ENCODE data around the gene PCBP3.
"Not testable (repeated sequence)": the region's sequence is repeated elsewhere in the genome, so short reads cannot be mapped to it uniquely, and the experiment has no call there.

PCBP3 gene

DNA sequence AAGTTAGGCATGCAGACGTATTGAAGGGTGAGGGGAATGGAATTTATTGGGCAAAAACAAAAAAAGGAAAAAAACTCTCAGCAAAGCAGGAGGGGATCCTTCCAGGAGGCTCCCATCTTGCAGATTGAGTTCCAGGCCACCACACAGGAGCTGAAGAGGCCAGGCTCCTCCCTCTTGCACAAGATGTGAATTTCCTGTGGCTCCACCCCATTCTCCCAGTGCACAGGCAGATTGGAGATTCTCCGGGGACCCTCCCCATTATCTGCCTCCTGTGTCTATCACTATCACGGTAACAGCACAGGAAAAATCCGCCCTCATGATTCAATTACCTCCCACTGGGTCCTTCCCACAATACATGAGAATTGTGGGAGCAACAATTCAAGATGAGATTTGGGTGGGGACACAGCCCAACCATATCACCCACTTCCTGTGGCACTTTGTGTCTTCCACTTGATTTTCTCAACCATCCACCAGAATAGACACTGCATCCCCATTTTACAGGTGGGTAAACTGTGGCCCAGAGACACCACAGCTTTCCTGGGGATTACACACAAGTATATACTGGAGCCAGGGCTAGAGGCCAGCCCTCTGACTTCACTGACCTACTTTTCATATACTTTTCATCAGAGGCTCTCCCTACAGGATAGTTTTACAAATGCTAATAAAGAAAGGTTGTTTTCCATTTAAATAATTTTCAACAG, 319.2 kb downstream of the PCBP3 start:
- no peak for DNase-seq (ENCODE audit: low read depth in 2 of 2)

DNA sequence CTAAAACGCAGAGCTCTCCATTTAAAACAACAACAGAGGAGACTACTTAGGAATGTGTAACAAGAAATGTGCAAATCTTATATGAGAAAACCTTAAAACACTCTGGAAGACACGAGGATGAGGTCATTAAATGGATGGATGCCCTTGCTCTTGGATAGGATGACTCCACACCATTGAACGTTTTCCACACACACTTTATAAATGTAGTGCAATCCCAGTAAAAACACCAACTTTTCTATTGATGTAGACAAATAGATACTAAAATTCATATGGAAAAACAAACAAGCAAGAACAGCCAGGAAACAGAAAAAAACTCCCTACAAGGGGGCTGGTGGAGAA, 319.7 kb downstream of the PCBP3 start:
- no peak for DNase-seq (ENCODE audit: low read depth in 2 of 2)

DNA sequence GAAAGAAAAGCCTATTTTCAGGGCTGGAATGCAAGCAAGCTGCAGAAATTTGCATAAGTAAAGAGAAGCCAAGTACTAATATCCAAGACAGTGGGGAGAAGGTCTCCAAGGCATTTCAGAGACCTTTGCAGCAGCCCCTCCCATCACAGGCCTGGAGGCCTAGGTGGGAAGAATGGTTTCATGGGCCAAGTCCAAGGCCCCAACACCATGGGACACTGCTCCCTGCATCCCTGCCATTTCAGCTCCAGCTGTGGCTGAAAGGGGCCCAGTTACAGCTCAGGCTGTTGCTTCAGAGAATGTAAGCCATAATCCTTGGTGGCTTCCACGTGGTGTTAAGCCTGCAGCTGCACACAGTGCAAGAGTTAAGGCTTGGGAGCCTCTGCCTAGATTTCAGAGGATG, 321.1 kb downstream of the PCBP3 start:
- no peak for DNase-seq (ENCODE audit: low read depth in 2 of 2)

DNA sequence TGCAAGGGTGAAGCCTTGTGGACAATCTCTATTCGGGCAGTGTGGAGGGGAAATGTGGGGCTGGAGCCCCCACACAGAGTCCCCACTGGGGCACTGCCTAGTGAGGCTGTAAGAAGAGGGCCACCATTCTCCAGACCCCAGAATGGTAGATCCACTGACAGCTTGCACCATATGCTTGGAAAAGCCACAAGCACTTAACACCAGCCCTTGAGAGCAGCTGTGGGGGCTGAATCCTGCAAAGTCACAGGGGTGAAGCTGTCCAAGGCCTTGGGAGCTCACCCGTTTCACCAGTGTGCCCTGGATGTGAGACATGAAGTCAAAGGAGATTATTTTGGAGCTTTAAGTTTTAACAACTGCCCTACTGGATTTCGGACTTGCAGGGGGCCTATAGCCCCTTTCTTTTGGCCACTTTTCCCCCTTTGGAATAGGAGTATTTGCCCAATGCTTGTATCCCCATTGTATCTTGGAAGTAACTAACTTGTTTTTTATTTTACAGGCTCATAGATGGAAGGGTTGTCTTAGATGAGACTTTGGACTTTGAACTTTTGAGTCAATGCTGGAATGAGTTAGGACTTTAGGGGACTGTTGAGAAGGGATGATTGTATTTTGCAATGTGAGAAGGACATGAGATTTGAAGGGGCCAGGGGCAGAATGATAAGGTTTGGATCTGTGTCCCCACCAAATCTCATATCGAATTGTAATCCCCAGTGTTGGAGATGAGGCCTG, 321.7 kb downstream of the PCBP3 start:
- DNase-seq (ENCODE audit: low read depth in 2 of 2): no peak

DNA sequence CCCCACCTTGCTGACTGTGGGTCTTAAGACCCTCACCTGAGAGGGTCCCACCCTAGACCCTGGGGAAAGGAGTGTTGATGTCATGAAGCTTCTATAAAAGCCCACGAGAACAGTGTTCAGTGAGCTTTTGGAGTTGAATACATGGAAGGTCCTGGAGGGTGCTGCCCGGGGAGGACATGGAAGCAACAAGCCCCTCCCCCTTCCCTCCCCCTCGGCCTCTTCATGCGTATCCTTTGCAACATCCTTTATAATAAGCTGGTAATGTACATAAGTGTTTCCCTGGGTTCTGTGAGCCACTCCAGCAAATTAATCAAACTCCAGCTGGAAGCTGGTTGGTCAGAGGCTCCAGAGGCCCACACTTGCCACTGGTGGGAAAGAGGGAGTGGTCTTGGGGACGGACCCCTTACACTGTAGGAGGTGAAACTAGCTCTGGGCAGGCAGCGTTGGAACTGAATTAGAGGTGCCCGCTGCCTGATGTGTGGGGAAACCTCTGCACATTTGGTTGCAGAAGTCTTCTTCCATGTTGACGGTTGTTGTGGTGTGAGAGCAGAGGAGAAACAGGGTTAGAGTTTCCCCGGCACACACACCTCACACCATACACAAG, 323.4 kb downstream of the PCBP3 start:
- DNase-seq (ENCODE audit: low read depth in 2 of 2): no peak

DNA sequence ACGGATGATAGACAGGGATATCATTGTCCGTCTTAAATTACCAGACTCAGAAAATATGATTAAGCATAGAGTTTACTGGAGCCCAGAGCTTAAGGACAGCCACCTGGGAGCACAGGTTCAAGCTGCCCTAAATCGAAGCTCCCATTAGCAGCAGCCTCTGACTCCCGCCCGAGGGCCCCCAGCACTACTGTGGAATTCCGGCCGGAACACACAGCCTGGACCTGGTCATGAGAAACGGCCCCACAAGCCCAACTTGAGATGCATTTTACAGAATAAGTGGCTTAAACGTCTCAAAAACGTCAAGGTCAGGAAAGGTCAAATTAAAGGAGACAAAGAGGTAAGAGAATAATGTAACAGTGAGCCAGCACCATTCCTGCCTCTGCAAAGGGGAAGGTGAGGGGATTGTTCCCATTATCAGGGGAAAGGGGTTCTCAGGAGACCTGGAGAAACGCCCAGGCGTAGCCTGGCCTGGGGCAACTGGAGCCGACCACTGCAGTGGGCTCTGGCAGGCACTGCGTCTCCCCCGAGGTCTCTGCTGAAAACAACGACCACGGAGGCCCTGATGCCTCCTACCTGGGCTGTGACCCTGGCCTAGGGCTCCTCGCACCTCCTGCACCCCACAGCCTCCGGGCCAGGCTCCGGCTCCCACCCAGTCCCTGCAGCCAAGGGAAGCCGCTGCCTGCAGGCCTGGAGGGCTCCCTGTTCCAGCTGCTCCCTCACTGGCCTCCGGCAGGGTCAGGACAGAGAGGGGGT, 326.6 kb downstream of the PCBP3 start:
- no peak for DNase-seq (ENCODE audit: low read depth in 2 of 2)

DNA sequence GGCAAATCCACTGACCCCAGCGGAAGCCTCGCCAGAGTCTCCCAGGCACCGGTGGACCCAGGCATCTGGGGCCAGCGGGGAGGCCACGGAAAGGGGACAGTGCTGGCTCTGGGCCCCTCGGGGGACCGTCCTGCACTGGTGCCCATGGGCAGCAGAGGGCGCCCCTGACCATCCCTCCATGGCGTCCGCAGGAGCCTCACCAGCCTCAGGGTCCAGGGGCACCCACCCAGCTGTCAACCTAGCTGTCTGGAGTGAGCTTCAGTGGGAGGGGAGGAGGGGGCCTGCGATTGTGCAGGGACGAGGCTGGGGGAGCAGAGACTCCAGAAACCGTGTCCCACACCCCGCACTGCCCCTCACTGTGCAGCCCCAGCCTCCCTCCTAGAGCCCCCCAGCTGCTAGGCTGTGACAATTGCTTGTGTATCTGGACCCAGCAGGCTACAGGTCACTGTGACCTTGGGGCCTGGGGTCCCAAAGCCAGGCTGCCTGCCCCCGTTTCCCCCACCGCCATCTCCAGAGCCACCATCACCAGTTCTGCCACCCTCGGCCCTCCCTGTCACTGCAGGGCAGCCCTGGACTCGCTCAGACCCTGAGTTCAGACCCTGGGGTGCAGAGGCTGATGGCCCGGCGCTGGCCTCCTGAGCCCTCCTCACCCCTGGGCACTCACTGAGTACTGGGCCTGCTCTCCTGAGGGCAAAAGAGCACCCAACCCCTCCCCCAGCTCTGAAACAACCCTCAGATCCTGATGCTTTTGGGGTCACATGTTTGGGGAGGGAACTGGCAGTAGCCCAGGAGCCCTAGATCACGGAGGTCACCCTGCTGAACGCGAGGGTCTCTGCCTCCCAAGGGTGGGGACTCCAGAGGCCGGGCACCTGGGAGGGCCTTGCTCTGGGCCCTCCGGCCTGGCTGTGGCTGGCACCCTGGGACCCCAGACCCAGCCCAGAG, 327.4 kb downstream of the PCBP3 start:
- DNase-seq (ENCODE audit: low read depth in 2 of 2): peak in 1 of 2 experiments; percentile 54

DNA sequence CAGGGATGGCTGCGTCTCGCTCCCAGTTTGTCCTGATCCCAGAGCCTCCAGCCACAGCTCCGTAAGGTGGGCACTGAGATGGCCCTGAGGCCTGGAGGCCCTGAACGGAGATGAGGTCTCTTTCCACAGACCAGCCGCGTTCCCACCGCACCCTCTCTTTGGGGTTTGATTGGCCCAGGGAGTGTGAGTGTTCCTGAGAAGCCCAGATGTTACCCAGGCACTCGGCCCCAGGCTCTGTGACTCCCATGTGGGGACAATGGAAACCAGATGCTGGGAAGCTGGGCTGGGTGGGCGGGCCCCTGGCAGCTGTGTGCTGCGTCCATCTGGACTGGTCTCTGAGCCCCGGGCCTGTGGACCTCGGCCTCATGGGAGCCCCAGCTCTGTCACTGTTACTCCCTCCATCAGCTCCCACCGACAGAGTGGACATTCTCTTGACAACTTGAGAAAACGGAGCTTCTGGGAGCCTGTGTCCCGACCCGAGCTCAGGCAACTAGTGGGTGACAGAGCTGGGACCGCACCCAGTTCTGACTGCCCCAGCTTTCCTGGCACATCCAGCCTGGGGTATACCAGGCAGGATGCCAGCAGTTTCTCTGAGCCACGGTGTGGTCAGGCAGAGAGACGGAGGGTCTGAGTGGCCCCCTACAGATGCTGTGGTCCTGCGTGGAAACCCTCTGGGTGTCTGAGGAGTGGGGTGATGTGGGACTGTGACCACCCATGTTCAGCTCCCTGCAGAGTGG, 328.3 kb downstream of the PCBP3 start:
- no peak for DNase-seq (ENCODE audit: low read depth in 2 of 2)

DNA sequence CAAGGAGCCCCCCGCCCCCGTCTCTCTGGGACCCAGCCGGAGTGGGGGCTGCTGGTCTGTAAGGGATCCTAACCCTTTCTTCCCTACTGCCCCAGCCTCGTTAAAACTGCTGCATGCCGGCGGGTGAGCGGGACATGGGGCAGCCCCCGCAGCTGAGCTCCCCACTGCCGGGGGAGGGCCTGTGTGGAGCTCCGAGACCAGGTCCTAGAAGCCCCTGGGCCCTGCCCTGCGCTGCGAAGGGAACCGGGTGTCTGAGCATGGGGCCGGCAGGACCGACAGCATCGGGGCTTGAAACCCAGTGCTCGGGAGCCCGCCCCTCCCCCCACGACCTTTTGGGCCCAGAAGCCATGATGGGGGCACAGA, 328.8 kb downstream of the PCBP3 start:
- no peak for DNase-seq (ENCODE audit: low read depth in 2 of 2)

DNA sequence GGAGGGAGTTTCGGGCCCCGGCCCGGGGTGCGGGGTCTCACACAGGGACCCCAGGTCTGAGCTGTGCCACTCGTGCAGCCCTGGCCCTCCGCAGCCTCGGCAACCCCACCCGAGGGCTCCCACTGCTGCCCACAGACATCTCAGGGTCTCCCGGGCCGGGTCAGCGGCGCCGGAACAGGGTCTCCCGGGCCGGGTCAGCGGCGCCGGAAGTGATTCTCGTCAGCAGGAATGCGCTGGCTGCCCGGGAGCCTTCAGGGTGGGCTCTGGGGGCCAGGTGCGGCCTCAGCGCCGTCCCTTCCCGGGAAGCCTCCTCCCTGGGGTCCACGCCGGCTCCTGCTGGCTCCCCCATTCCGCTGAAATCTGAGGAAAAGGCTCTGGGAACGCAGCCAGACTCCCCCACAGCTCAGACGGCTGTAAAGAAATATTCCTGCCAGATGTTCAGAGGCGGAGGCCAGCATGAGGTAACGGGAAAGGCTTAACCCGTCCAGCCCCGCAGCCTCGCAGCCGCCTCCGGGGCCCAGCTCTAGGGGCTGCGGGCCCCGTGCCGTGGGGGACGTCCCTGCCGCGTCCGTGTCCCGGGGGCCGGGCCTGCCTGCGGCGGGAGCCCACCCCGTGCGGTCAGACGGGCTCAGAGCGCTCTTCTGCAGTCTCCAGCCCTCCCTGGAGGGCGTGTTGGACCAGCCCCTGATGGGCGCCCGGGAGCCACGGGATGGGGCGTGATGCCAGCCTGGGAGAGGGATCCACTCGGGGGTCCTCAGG, 329.4 kb downstream of the PCBP3 start:
- DNase-seq (ENCODE audit: low read depth in 2 of 2): no peak

DNA sequence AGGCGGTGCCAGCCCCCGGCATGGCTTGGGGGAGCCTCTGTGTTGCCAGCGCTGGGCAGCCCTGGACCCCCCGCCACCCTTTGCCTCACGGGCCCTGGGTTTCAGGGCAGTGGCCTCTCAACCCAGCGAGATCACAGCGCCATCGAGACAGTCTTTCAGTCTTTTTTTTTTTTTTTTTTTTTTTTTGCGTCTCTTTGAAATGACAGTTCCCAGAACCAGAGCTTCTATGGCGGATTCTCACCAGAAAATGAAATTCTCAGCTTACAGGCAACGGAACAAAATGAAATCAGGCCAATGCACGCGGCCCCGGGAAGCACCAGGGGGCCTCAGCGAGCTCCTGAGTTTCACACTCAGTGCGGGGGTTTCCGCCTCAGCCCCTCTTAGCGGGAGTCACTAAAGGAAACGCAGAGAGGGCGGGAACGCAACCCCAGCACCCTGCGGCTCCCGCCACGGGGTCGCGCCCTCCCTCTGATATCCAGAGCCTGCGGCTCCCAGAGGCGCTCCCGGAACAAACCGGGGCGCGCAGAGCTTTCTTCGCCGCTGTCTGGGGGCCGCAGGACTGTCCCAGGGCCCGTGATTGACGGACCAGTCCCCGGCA, 330.0 kb downstream of the PCBP3 start:
- peak; percentile 60 to 74 for DNase-seq (ENCODE audit: low read depth in 2 of 2)

DNA sequence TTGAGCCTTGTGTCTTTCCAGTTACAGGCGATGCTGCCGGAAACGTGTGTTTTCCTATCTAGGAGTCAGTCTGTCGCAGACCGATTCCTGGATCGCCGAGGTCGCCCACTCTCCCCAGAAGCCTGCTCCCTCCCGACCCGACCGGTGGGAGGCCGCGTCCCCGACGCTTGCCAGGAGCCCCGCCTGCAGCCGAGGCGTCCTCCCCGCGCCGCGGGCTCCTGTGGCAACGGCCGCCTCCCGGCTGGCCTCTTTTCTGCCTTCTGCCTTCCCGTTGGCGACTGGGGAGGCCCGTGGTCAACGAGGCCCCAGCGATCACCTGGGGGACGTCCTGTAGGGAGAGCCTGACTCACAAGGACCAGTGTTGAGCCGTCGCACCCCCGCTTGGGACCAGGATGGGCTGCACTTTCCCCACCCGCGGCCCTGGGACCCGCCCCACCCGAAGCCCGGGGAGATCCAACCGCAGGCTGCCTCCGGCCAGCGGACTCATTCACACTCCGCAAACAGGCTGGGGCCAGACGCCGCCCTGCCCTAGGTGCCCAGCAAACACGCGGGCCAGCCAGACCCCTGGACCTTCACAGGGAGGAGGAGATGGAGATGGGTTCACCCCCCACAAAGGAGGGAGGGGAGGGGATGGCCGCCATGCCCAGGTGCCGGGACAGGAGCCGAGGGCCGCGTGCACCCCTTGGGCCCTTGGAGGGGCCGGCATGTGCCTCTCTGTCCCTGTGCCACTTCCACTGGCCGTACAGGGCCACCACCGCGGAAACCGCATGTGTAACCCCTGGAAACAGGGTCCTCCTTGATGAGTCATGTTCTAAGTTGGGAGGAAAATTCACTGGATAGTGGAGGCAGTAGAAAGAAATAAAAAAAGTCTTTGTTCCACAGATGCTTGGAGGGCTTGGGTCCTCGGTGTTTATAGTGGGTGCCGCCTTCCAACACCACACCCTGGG, 330.8 kb downstream of the PCBP3 start:
- no peak for DNase-seq (ENCODE audit: low read depth in 2 of 2)

DNA sequence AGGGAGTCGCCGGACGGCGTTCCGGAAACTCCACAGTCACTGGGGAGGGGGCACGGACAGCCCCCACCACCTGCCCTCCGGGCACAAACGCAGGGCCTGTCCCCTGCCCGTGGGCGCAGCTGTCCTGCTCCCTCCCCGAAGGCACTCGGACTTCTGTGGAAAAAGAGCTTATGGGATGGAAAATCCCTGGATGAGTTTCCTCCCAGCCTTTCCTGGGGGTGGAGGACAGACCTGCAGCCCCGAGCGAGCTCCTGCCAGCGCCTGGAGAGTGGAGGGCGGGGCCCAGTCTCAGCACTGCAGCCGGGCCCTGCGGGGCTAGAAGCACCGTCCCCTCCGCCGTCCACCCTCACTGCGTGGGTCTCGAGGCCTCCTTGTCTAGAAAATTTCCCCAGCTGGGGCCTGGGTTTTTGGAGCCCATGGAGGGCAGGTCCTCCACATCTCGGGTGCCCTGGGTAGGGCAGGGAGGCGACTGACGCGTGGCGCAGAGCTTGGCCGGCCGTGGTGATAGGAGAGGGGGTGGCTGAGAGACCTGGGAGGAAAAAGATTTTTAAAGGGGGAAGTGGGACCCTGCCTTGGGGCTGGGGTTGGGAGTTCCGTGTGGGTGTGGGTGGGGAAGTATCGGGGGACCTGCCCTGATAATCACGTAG, 331.6 kb downstream of the PCBP3 start:
- DNase-seq (ENCODE audit: low read depth in 2 of 2): no peak

DNA sequence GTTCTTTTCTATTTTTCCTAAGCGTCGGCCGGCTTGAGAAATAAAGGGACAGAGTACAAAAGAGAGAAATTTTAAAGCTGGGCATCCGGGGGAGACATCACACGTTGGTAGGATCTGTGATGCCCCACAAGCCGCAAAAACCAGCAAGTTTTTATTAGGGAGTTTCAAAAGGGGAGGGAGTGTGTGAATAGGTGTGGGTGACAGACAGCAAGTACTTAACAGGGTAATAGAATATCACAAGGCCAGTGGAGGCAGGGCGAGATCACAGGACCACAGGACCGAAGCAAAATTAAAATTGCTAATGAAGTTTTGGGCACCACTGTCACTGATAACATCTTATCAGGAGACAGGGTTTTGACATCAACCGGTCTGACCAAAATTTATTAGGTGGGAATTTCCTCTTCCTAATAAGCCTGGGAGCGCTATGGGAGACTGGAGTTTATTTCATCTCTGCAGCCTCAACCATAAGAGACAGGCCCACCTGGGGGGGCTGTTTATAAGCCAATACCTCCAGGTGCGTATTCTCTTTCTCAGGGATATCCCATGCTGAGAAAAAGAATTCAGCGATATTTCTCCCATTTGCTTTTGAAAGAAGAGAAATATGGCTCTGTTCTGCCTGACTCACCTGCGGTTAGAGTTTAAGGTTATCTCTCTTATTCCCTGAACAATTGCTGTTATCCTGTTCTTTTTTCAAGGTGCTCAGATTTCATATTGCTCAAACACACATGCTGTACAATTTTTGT, 332.3 kb downstream of the PCBP3 start:
- not testable (repeated sequence) for DNase-seq (ENCODE audit: low read depth in 2 of 2)

DNA sequence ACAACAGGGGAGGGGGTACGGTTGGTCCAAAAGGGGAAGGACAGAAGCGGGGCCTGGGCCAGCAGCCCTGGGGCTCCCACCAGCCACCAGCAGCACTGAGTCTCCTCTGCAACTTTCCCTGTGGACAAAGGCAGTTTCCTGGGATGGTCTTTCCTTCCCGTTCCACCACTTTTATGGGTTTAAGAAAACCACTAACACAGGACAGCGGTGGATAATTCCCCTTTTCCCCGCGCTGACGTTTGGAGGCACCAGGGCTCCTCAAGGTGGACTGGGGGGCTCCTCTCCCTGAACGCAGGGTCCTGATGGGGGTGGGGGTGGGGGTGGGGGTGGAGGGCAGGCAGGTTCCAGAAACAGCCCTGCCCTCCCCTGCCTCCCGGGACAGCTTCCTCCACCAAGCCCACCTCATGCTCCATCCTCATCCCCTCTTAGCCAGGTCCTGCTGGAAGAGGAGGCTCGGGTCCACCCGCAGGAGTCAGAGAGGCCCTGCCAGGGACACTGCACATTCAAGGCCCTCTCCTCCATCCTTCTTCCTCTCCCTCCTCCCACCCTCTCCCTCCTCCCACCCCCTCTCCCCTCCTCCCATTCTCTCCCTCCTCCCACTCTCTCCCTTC, 333.3 kb downstream of the PCBP3 start:
- DNase-seq (ENCODE audit: low read depth in 2 of 2): no peak

DNA sequence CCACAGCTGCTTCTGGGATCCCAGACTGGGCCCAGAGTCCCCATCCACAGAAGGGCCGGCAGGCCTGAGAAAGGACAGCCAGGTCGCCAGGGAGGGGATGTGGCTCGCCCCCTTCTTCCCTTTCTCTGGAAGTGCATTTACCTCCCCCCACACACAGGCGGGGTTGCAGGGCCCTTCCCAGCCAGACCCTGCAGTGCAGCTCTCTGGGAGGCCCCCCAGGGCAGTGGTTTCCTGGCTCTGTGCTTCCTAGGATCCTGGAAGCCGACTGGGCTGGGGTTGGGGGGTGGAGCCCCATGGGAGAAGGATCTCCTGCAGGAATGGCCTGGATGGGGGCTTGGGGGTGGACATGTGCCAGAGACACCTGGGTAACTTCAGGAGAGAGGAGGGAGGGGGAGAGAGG, 333.9 kb downstream of the PCBP3 start:
- no peak for DNase-seq (ENCODE audit: low read depth in 2 of 2)

DNA sequence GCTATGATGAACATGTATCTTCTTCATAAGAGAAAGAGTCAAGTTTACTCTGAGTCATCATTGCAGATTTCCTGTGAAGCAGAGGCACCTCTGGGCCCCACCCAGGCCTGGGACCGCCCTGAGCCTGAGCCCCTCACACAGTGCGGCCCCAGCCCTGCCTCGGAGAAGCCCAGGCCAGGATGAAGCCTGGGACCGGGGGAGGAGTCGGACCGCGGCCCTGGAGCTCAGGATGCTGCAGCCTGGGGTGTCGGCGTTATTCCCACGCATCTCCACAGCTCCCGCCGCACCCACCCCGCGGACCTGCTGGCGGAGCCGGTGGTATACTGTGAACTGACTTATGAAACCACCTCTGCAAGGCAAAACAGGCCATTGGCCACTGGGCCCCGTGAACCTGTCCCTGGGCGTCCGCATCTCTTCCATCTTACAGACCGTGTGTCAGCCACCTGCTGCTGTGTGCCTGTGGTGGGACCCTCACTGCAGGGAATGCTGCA, 335.7 kb downstream of the PCBP3 start:
- no peak for DNase-seq (ENCODE audit: low read depth in 2 of 2)
